ENCODE measurements around the gene PTPN14.

- TF ChIP-seq, protein P1, sequence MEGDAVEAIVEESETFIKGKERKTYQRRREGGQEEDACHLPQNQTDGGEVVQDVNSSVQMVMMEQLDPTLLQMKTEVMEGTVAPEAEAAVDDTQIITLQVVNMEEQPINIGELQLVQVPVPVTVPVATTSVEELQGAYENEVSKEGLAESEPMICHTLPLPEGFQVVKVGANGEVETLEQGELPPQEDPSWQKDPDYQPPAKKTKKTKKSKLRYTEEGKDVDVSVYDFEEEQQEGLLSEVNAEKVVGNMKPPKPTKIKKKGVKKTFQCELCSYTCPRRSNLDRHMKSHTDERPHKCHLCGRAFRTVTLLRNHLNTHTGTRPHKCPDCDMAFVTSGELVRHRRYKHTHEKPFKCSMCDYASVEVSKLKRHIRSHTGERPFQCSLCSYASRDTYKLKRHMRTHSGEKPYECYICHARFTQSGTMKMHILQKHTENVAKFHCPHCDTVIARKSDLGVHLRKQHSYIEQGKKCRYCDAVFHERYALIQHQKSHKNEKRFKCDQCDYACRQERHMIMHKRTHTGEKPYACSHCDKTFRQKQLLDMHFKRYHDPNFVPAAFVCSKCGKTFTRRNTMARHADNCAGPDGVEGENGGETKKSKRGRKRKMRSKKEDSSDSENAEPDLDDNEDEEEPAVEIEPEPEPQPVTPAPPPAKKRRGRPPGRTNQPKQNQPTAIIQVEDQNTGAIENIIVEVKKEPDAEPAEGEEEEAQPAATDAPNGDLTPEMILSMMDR (IDR thresholded peaks at IDR 0.05; ENCODE audit: low read depth, low read length), result no peak
- no peak for TF ChIP-seq EZH2phosphoT487 (IDR thresholded peaks at IDR 0.05; ENCODE audit: low read depth)
Observed at GRCh38 chr1:214498021-214498420, 53.4 kb downstream of the PTPN14 start.
